ENCODE measurements around the gene MXD1.

The MXD1 gene

GRCh38 chr2:69983392-69983966 lies 68.6 kb downstream of the MXD1 start:
- no peak for DNase-seq

DNA sequence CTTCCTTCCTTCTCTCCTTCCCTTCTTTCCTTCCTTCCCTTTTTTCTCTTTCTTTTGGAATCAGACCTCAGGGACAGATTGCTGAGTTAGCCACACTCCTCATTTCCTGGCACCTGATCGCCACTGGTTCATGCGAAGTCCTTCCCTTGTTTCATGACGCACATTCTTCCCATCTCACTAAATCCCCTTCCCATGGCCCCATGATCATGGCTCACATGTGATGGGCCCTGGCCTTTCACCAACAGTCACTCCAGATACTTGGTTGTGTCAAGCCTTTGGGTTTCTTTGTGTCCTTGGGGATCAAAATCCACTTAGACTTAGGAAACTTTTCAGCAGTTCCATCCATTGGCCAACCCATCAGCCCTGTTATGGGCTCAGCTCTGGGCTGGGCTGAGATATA lies 70.3 kb downstream of the MXD1 start:
- no peak for DNase-seq

- peak; percentile 82 for DNase-seq
Observed at GRCh38 chr2:69985688-69986087, 70.8 kb downstream of the MXD1 start.

- DNase-seq: no peak
Observed at GRCh38 chr2:69986691-69987090, 71.8 kb downstream of the MXD1 start.

DNA sequence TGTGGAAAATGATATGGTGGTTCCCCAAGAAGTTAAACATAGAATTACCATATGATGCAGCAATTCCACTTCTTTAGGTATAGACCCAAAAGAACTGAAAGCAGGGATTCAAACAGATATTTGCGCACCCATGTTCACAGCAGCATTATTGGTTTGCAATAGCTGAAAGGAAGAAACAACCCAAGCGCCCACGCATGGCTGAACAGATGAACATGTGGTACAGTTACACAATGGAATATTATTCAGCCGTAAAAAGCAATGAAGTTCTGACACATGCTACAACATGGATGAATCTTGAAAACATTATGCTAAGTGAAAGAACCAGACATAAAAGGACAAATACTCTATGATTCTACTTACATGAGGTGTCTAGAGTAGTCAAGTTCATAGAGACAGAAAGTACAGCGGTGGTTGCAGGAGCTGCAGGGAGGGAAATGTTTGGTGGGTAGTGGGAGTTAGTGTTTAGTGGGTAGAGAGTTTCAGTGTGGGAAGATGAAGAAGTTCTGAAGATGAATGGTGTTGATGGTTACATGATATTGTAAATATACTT lies 73.3 kb downstream of the MXD1 start:
- DNase-seq: no peak

DNA sequence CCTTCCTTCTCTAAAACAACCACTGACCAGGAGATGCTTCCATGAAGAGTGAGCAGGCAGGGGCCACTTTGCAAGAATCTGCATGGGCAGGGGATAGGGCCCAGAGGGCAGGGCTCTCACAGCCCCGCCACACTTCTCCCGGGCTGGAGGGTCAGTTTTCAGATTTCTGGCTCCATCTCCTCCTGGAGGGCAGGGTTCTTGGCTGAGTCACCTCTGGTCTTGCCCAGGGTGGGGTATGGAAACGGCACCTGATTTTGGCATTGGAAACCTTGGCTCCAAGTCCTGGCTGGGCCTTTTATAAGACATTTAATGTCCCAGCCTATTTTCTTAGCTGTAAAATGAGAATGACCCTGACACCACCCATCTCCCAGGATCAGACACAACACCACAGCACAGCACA lies 74.1 kb downstream of the MXD1 start:
- DNase-seq: no peak

DNA sequence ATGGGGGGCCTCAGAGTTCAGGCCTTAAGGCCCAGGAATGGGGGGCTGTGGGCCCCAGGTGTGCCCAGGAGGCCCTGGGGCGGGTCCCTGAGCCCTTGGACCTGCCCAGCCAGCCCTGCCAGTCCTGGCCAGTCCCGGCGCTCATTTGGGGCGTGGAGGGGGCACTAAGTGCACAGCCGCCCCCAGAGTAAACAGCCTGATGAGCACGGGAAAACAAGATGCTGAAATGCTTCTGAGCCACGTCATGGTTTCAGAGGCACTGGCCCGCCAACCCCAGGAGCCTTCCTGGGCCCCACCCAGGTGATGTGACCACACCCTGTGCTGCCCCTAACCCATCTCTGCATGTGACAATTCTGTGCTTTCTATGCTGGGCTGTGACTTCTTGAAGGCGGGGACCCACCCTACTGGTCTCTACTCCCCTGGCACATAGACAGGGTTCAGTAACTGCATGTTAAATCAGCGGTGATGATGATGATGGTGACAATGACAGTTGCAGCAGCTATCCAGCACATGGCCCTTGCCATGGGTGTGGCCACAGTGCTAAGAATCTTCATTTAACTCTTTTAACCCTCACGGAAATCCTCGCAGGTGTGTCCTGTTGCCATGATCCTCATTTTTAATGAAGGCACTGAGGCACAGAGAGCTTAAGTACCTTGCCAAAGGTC lies 74.7 kb downstream of the MXD1 start:
- DNase-seq: no peak
